ENCODE measurements around the gene NCAN.
"Not testable (repeated sequence)": the region's sequence is repeated elsewhere in the genome, so short reads cannot be mapped to it uniquely, and the experiment has no call there.

Gene NCAN

GRCh38 chr19:19205416-19206410 lies 6.0 kb upstream of the NCAN start:
- H3K27me3 Mint-ChIP-seq: peaks cover 14 to 18% of the 10 kb centered on the region in 2 donors
- H3K4me3 Mint-ChIP-seq: no peak overlapping the region
- ATAC-seq (replicated peaks): no peak
- no peak for DNase-seq
- H3K27ac Mint-ChIP-seq: no peak overlapping the region
- H3K9me3 Mint-ChIP-seq: peaks cover 8% of the 10 kb centered on the region in 2 donors
- H3K4me1 Mint-ChIP-seq: peaks cover 24 to 49% of the 10 kb centered on the region in 2 donors
- peaks cover 3 to 11% of the 10 kb centered on the region in 2 donors for H3K36me3 Mint-ChIP-seq

- peaks cover 0 to 15% of the 10 kb centered on the region in 2 donors for H3K36me3 Mint-ChIP-seq
- peaks cover 8% of the 10 kb centered on the region in 2 donors for H3K9me3 Mint-ChIP-seq
- H3K4me3 Mint-ChIP-seq: no peak overlapping the region
- no peak for ATAC-seq (replicated peaks)
- H3K27me3 Mint-ChIP-seq: peaks cover 23 to 28% of the 10 kb centered on the region in 2 donors
- no peak overlapping the region for H3K27ac Mint-ChIP-seq
- no peak for DNase-seq
- peaks cover 23 to 42% of the 10 kb centered on the region in 2 donors for H3K4me1 Mint-ChIP-seq
Observed at GRCh38 chr19:19206938-19207337, 4.8 kb upstream of the NCAN start.

- Mint-ChIP-seq H3K4me3 (no peak overlapping the region), H3K36me3 (peaks cover 0 to 7% of the 10 kb centered on the region in 2 donors), H3K27ac (no peak overlapping the region), H3K4me1 (peaks cover 19 to 32% of the 10 kb centered on the region in 2 donors), H3K9me3 (peaks cover 8% of the 10 kb centered on the region in 2 donors), H3K27me3 (peaks cover 33 to 38% of the 10 kb centered on the region in 2 donors)
- DNase-seq: no peak
- ATAC-seq (replicated peaks): no peak
Observed at GRCh38 chr19:19207637-19208572, 3.9 kb upstream of the NCAN start.

GRCh38 chr19:19209372-19209771 lies 2.4 kb upstream of the NCAN start:
- Mint-ChIP-seq H3K4me3 (no peak overlapping the region), H3K4me1 (peaks cover 26 to 40% of the 10 kb centered on the region in 2 donors), H3K27ac (no peak overlapping the region), H3K9me3 (peaks cover 6 to 8% of the 10 kb centered on the region in 2 donors), H3K36me3 (peaks cover 0 to 4% of the 10 kb centered on the region in 2 donors), H3K27me3 (peaks cover 47 to 52% of the 10 kb centered on the region in 2 donors)
- ATAC-seq (replicated peaks): peak; percentile 31 to 38
- DNase-seq: no peak

- Mint-ChIP-seq H3K9me3 (peaks cover 4 to 6% of the 10 kb centered on the region in 2 donors), H3K27me3 (peaks cover 61 to 75% of the 10 kb centered on the region in 2 donors), H3K36me3 (peaks cover 0 to 4% of the 10 kb centered on the region in 2 donors), H3K4me1 (peaks cover 12 to 19% of the 10 kb centered on the region in 2 donors), H3K27ac (no peak overlapping the region), H3K4me3 (no peak overlapping the region)
- no peak for ATAC-seq (replicated peaks)
- no peak for DNase-seq
Observed at GRCh38 chr19:19212916-19213315, 1.2 kb downstream of the NCAN start.

GRCh38 chr19:19213426-19214158 lies 1.8 kb downstream of the NCAN start:
- H3K9me3 Mint-ChIP-seq: peaks cover 4 to 6% of the 10 kb centered on the region in 2 donors
- H3K36me3 Mint-ChIP-seq: peaks cover 0 to 4% of the 10 kb centered on the region in 2 donors
- peaks cover 61 to 75% of the 10 kb centered on the region in 2 donors for H3K27me3 Mint-ChIP-seq
- no peak overlapping the region for H3K4me3 Mint-ChIP-seq
- H3K27ac Mint-ChIP-seq: no peak overlapping the region
- ATAC-seq (replicated peaks) (no peak), DNase-seq (no peak)
- peaks cover 12 to 18% of the 10 kb centered on the region in 2 donors for H3K4me1 Mint-ChIP-seq

GRCh38 chr19:19214159-19214490 lies 2.4 kb downstream of the NCAN start:
- H3K27me3 Mint-ChIP-seq: peaks cover 65 to 75% of the 10 kb centered on the region in 2 donors
- H3K4me1 Mint-ChIP-seq: peaks cover 12 to 18% of the 10 kb centered on the region in 2 donors
- H3K9me3 Mint-ChIP-seq: peaks cover 4 to 6% of the 10 kb centered on the region in 2 donors
- peaks cover 0 to 4% of the 10 kb centered on the region in 2 donors for H3K36me3 Mint-ChIP-seq
- DNase-seq (no peak), ATAC-seq (replicated peaks) (peak in 1 of 2 donors; percentile 38)
- H3K4me3 Mint-ChIP-seq: no peak overlapping the region
- H3K27ac Mint-ChIP-seq: no peak overlapping the region

- H3K9me3 Mint-ChIP-seq: peaks cover 4 to 6% of the 10 kb centered on the region in 2 donors
- ATAC-seq (replicated peaks): no peak
- no peak for DNase-seq
- peaks cover 0 to 4% of the 10 kb centered on the region in 2 donors for H3K36me3 Mint-ChIP-seq
- peaks cover 12 to 18% of the 10 kb centered on the region in 2 donors for H3K4me1 Mint-ChIP-seq
- H3K4me3 Mint-ChIP-seq: no peak overlapping the region
- H3K27me3 Mint-ChIP-seq: peaks cover 60 to 72% of the 10 kb centered on the region in 2 donors
- H3K27ac Mint-ChIP-seq: no peak overlapping the region
Observed at GRCh38 chr19:19214892-19215291, 3.1 kb downstream of the NCAN start.

- Mint-ChIP-seq H3K4me1 (peaks cover 12 to 18% of the 10 kb centered on the region in 2 donors), H3K27ac (no peak overlapping the region), H3K36me3 (peaks cover 0 to 4% of the 10 kb centered on the region in 2 donors), H3K4me3 (no peak overlapping the region), H3K9me3 (peaks cover 4 to 6% of the 10 kb centered on the region in 2 donors), H3K27me3 (peaks cover 55 to 65% of the 10 kb centered on the region in 2 donors)
- no peak for ATAC-seq (replicated peaks)
- no peak for DNase-seq
Observed at GRCh38 chr19:19215792-19216191, 4.0 kb downstream of the NCAN start.

GRCh38 chr19:19217099-19217498 lies 5.3 kb downstream of the NCAN start:
- Mint-ChIP-seq H3K36me3 (no peaks in the 10 kb centered on the region), H3K4me1 (peaks cover 11 to 18% of the 10 kb centered on the region in 2 donors), H3K27ac (no peak overlapping the region), H3K9me3 (peaks cover 4 to 6% of the 10 kb centered on the region in 2 donors), H3K4me3 (no peak overlapping the region), H3K27me3 (peaks cover 44 to 54% of the 10 kb centered on the region in 2 donors)
- ATAC-seq (replicated peaks) (peak in 1 of 2 donors; percentile 33), DNase-seq (no peak)

- H3K4me1 Mint-ChIP-seq: peaks cover 4 to 9% of the 10 kb centered on the region in 2 donors
- no peak overlapping the region for H3K27ac Mint-ChIP-seq
- H3K9me3 Mint-ChIP-seq: peaks cover 4 to 6% of the 10 kb centered on the region in 2 donors
- DNase-seq (no peak), ATAC-seq (replicated peaks) (no peak)
- no peak overlapping the region for H3K4me3 Mint-ChIP-seq
- peaks cover 26 to 39% of the 10 kb centered on the region in 2 donors for H3K27me3 Mint-ChIP-seq
- no peaks in the 10 kb centered on the region for H3K36me3 Mint-ChIP-seq
Observed at GRCh38 chr19:19218911-19219310, 7.2 kb downstream of the NCAN start.

GRCh38 chr19:19221000-19221399 lies 9.2 kb downstream of the NCAN start:
- H3K9me3 Mint-ChIP-seq; DNase-seq; ATAC-seq (replicated peaks); H3K36me3 Mint-ChIP-seq; H3K4me3 Mint-ChIP-seq; H3K27ac Mint-ChIP-seq: not testable (repeated sequence)
- Mint-ChIP-seq H3K4me1 (peaks cover 4 to 19% of the 10 kb centered on the region in 2 donors), H3K27me3 (peaks cover 21 to 40% of the 10 kb centered on the region in 2 donors)

- H3K36me3 Mint-ChIP-seq: no peaks in the 10 kb centered on the region
- H3K27me3 Mint-ChIP-seq: peaks cover 27 to 32% of the 10 kb centered on the region in 2 donors
- H3K27ac Mint-ChIP-seq: no peak overlapping the region
- H3K4me3 Mint-ChIP-seq: no peak overlapping the region
- ATAC-seq (replicated peaks) (no peak), DNase-seq (no peak)
- peaks cover 4 to 14% of the 10 kb centered on the region in 2 donors for H3K4me1 Mint-ChIP-seq
- no peaks in the 10 kb centered on the region for H3K9me3 Mint-ChIP-seq
Observed at GRCh38 chr19:19223060-19223459, 11.3 kb downstream of the NCAN start.
